Liver (tissue), 9 donors: ENCODE measurements around the gene PTPRD. TPM values are rescaled to one million over a fixed set of nuclear protein-coding genes. Genes with fewer than 3 reads are reported as not detected.

Experiments used
- DNase-seq: peaks from one replicate; pipeline ENCODE4 v3.0.0-alpha.2; 2017; ENCODE audit warnings: low spot score
- H3K27ac ChIP-seq, 2 donors: one replicate each; pipeline ENCODE4 v1.7.0; 2013; ENCODE audit warnings: inconsistent platforms in 2 of 2, low read length in 2 of 2, control low read depth in 1 of 2, low read depth in 1 of 2, mild to moderate bottlenecking in 1 of 2
- H3K27me3 ChIP-seq, 4 donors: one replicate each; pipeline versions ENCODE4 v1.6.1 to v1.7.0; 2013; ENCODE audit warnings: low read length in 3 of 4, inconsistent platforms in 1 of 4, mild to moderate bottlenecking in 1 of 4, moderate library complexity in 1 of 4; ENCODE audit not compliant: control insufficient read depth in 4 of 4, insufficient read depth in 4 of 4
- H3K36me3 ChIP-seq, 4 donors: one replicate each; pipeline versions ENCODE4 v1.6.1 to v1.7.0; 2013; ENCODE audit warnings: low read length in 3 of 4, mild to moderate bottlenecking in 3 of 4, low read depth in 1 of 4, moderate library complexity in 1 of 4; ENCODE audit not compliant: control insufficient read depth in 4 of 4, insufficient read depth in 3 of 4
- H3K4me1 ChIP-seq, 4 donors: one replicate each; pipeline versions ENCODE4 v1.6.1 to v1.7.0; 2013; ENCODE audit warnings: low read length in 3 of 4, mild to moderate bottlenecking in 3 of 4, moderate library complexity in 1 of 4; ENCODE audit not compliant: control insufficient read depth in 4 of 4, insufficient read depth in 4 of 4
- H3K4me3 ChIP-seq, 3 donors: one replicate each; pipeline versions ENCODE4 v1.6.1 to v1.7.0; 2013; ENCODE audit warnings: low read length in 3 of 3, control low read depth in 1 of 3, low read depth in 1 of 3, mild to moderate bottlenecking in 1 of 3
- H3K9ac ChIP-seq, 2 donors: one replicate each; pipeline ENCODE4 v1.7.0; 2013; ENCODE audit warnings: low read length in 2 of 2, mild to moderate bottlenecking in 2 of 2, moderate library complexity in 2 of 2, control low read depth in 1 of 2, low read depth in 1 of 2
- H3K9me3 ChIP-seq, 4 donors: one replicate each; pipeline versions ENCODE4 v1.6.1 to v1.7.0; 2013; ENCODE audit warnings: low read length in 3 of 4; ENCODE audit not compliant: control insufficient read depth in 4 of 4
- ATF3 ChIP-seq: IDR thresholded peaks from 2 replicates; pipeline ENCODE4 v1.6.1; 2016; ENCODE audit warnings: antibody characterized with exemption
- EGR1 ChIP-seq, 2 donors: IDR thresholded peaks; 2 replicates each; pipeline ENCODE4 v1.6.1; 2016 to 2018; ENCODE audit warnings: antibody characterized with exemption in 2 of 2, low read depth in 2 of 2
- FOXA1 ChIP-seq: IDR thresholded peaks from 2 replicates; pipeline ENCODE4 v1.6.1; 2016; ENCODE audit warnings: antibody characterized with exemption
- FOXA2 ChIP-seq: IDR thresholded peaks from 2 replicates; pipeline ENCODE4 v1.6.1; 2016; ENCODE audit warnings: antibody characterized with exemption
- HNF4A ChIP-seq, 2 donors: conservative IDR thresholded peaks; 2 replicates each; pipeline ENCODE4 v1.6.1; 2016; ENCODE audit warnings: antibody characterized with exemption in 2 of 2, mild to moderate bottlenecking in 2 of 2
- JUND ChIP-seq, 2 donors: IDR thresholded peaks; 2 replicates each; pipeline ENCODE4 v1.6.1; 2016; ENCODE audit warnings: antibody characterized with exemption in 2 of 2
- REST ChIP-seq: IDR thresholded peaks from 2 replicates; pipeline ENCODE4 v1.6.1; 2016; ENCODE audit warnings: antibody characterized with exemption, mild to moderate bottlenecking
- SP1 ChIP-seq: IDR thresholded peaks from 2 replicates; pipeline ENCODE4 v1.6.1; 2018; ENCODE audit warnings: antibody characterized with exemption, mild to moderate bottlenecking
- TAF1 ChIP-seq: conservative IDR thresholded peaks from 2 replicates; pipeline ENCODE4 v1.6.1; 2016; ENCODE audit warnings: antibody characterized with exemption, mild to moderate bottlenecking
- YY1 ChIP-seq: IDR thresholded peaks from 2 replicates; pipeline ENCODE4 v1.6.1; 2016; ENCODE audit warnings: antibody characterized with exemption, mild to moderate bottlenecking
- ZBTB33 ChIP-seq: IDR thresholded peaks from 2 replicates; pipeline ENCODE4 v1.6.1; 2016; ENCODE audit warnings: antibody characterized with exemption
- WGBS: extraction: QIAGEN DNeasy Blood & Tissue Kit; methylation state at CpG from one replicate; pipeline ENCODE4 v1.1.7; 2013; 5-methylcytosine and 5-hydroxymethylcytosine counted together
- polyA plus RNA-seq, 2 donors: library from polyadenylated mRNA; stranded (reverse) in 1 of 2; unstranded in 1 of 2; fragments of 200-250 nt in 1 of 2; fragments of >200 nt in 1 of 2; fragmentation: Nextera tagmentation in 1 of 2; extraction: Ambion mirVana in 1 of 2; gene quantifications; one replicate each; pipeline versions ENCODE4 v1.2.1 to v1.2.3, GENCODE V29; 2013 to 2015
- total RNA-seq, 2 donors: library from RNA; depleted of rRNA; stranded (reverse); fragments of >200 nt; gene quantifications; one replicate each; pipeline ENCODE4 v1.2.3, GENCODE V29; 2014
- TF ChIP-seq, protein P1 (sequence below): fragments of 150-350 bp; IDR thresholded peaks from 2 replicates; pipeline ENCODE4 v1.5.1; 2017; ENCODE audit warnings: improper control_type of control experiment, low read depth, low read length; ENCODE audit not compliant: missing input control
- donor health status: healthy.
- donor health status: healthy.
- donor health status: healthy.
- donor health status: healthy.
- donor health status: healthy.

The PTPRD gene
- total and polyA plus RNA-seq, 4 donors: 0.78 to 34.2 (median 4.7) TPM

DNA sequence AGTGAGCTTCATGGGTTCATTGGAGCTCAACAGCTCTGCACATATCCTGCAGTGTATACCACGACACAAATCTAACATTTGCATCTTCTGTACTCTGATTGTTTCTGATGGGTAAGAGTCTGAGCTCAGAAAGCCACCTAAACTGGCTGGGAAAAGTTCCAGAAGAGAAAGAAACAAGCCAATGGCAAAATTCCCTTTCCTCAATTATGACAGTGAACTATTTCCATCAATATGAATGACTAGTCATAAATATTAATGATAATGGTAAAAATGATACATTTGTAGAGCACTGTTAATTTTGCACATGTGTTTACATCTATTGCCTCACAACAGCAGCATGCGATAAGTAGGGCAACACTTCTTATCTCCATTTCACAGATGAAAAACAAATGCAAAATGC is 1711.7 kb downstream of the PTPRD start:
- H3K27me3 ChIP-seq: no peaks in the 10 kb centered on the region
- DNase-seq: no peak
- H3K4me1 ChIP-seq: no peaks in the 10 kb centered on the region
- no peak overlapping the region for H3K4me3 ChIP-seq
- no peaks in the 10 kb centered on the region for H3K9me3 ChIP-seq
- H3K36me3 ChIP-seq: no peaks in the 10 kb centered on the region
- WGBS: 67% methylated on average over 2 of the region's 2 CpGs
- no peak for TF ChIP-seq SP1
- TF ChIP-seq YY1: no peak
- TF ChIP-seq REST: no peak
- TF ChIP-seq HNF4A (conservative IDR thresholded peaks at IDR 0.05): no peak
- TF ChIP-seq FOXA1: no peak
- TF ChIP-seq EGR1 (IDR thresholded peaks at IDR 0.05; ENCODE audit: low read depth in 2 of 2): no peak
- TF ChIP-seq, protein P1, sequence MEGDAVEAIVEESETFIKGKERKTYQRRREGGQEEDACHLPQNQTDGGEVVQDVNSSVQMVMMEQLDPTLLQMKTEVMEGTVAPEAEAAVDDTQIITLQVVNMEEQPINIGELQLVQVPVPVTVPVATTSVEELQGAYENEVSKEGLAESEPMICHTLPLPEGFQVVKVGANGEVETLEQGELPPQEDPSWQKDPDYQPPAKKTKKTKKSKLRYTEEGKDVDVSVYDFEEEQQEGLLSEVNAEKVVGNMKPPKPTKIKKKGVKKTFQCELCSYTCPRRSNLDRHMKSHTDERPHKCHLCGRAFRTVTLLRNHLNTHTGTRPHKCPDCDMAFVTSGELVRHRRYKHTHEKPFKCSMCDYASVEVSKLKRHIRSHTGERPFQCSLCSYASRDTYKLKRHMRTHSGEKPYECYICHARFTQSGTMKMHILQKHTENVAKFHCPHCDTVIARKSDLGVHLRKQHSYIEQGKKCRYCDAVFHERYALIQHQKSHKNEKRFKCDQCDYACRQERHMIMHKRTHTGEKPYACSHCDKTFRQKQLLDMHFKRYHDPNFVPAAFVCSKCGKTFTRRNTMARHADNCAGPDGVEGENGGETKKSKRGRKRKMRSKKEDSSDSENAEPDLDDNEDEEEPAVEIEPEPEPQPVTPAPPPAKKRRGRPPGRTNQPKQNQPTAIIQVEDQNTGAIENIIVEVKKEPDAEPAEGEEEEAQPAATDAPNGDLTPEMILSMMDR: no peak
- no peak for TF ChIP-seq JUND (IDR thresholded peaks at IDR 0.05)
- no peak for TF ChIP-seq FOXA2
- no peak overlapping the region for H3K27ac ChIP-seq
- H3K9ac ChIP-seq: no peak overlapping the region

DNA sequence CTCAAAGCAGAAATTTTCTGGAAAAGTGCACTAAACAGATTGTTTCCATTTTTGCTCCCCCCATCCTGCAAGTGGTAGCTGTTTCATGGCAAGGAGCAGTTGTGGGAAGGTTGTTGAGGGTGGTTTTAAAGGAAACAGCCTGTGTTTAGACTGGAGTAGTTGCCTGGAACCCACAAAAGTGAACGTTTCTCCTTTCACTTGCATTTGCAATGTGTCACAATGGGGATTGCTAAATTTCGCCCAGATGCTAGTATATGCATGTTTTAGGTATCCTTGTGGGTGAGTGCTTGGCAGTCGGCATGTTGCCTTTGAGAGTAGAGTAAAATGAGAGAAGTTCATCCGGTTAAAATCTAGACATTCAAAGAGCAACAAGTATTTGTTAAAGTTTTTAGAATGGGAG is 1713.3 kb downstream of the PTPRD start:
- no peak for DNase-seq
- H3K9me3 ChIP-seq: no peaks in the 10 kb centered on the region
- H3K36me3 ChIP-seq: no peaks in the 10 kb centered on the region
- no peak overlapping the region for H3K4me3 ChIP-seq
- H3K27ac ChIP-seq: no peak overlapping the region
- peaks cover 0 to 4% (median under 1%) of the 10 kb centered on the region in 4 donors for H3K4me1 ChIP-seq
- 76% methylated on average over 4 of the region's 4 CpGs for whole genome bisulfite sequencing
- H3K27me3 ChIP-seq: no peaks in the 10 kb centered on the region
- no peak for TF ChIP-seq ZBTB33
- no peak for TF ChIP-seq ATF3
- no peak for TF ChIP-seq TAF1
- no peak for TF ChIP-seq EGR1 (IDR thresholded peaks at IDR 0.05; ENCODE audit: low read depth in 2 of 2)
- H3K9ac ChIP-seq: no peak overlapping the region
